H1 (cell line): ENCODE data around the gene SNX20. TPM values are rescaled to one million over a fixed set of nuclear protein-coding genes. Genes with fewer than 3 reads are reported as not detected.
A peak's percentile ranks its signal among the peaks of the same experiment; 100 is the strongest.

Source experiments
- CTCF ChIA-PET: fragments of 300-600 bp; sonication (Branson Sonifier 250); formaldehyde crosslinking; loops from one replicate; lab custom pipeline; 2021; ENCODE audit not compliant: partially characterized antibody; lab: Charles Lee
- POLR2A ChIA-PET: fragments of 300-600 bp; sonication (Branson Sonifier 250); formaldehyde crosslinking; loops from one replicate; lab custom pipeline; 2021; ENCODE audit warnings: inconsistent platforms; ENCODE audit not compliant: partially characterized antibody; lab: Charles Lee
- DNase-seq, 2 experiments: peaks; one replicate each; pipeline versions ENCODE4 v3.0.0 to v3.0.0-alpha.2; 2010 to 2022; ENCODE audit warnings: low spot score in 2 of 2, low read depth in 1 of 2, mixed read lengths in 1 of 2
- FAIRE-seq: peaks from 2 replicates; lab custom pipeline; 2011; peaks lifted over from hg19 to GRCh38; lab: Jason Lieb, UNC
- H2AFZ ChIP-seq: 2 replicates; pipeline ENCODE4 v1.8.1; 2012; ENCODE audit warnings: low read length, inconsistent platforms
- H2AK5ac ChIP-seq: 2 replicates; pipeline ENCODE4 v1.6.1; 2013; ENCODE audit warnings: low read depth, low read length
- H2BK120ac ChIP-seq: replicated peaks from 2 replicates; pipeline ENCODE3; 2013; ENCODE audit warnings: low read depth, low read length, inconsistent platforms
- H2BK12ac ChIP-seq: 2 replicates; pipeline ENCODE4 v1.6.1; 2013; ENCODE audit warnings: low read depth, low read length
- H2BK15ac ChIP-seq: 2 replicates; pipeline ENCODE4 v1.6.1; 2013; ENCODE audit warnings: low read length
- H2BK20ac ChIP-seq: 2 replicates; pipeline ENCODE4 v1.6.1; 2013; ENCODE audit warnings: low read length
- H2BK5ac ChIP-seq: 2 replicates; pipeline ENCODE4 v1.6.1; 2013; ENCODE audit warnings: low read depth, low read length
- H3K14ac ChIP-seq: 2 replicates; pipeline ENCODE4 v1.6.1; 2013; ENCODE audit warnings: inconsistent platforms; ENCODE audit not compliant: insufficient read length
- H3K18ac ChIP-seq: 2 replicates; pipeline ENCODE4 v1.6.1; 2013; ENCODE audit warnings: low read length; ENCODE audit errors: extremely low read depth
- H3K23ac ChIP-seq: 2 replicates; pipeline ENCODE4 v1.6.1; 2013; ENCODE audit warnings: inconsistent platforms; ENCODE audit not compliant: insufficient read length
- H3K23me2 ChIP-seq: 2 replicates; pipeline ENCODE4 v1.6.1; 2013; ENCODE audit warnings: low read depth, low read length
- H3K27ac ChIP-seq: 2 replicates; pipeline ENCODE4 v1.6.1; 2011; ENCODE audit warnings: low read depth, low read length, inconsistent platforms
- H3K27me3 ChIP-seq, 4 experiments: replicated peaks in 1 of 4; 1 replicate in 1 of 4; 2 replicates in 3 of 4; pipeline versions ENCODE4 v1.6.1 to v1.8.1; 2011 to 2013; ENCODE audit warnings: low read length in 3 of 4, mild to moderate bottlenecking in 3 of 4, inconsistent platforms in 2 of 4, mixed read lengths in 2 of 4, moderate library complexity in 1 of 4; ENCODE audit not compliant: control insufficient read depth in 3 of 4, insufficient read depth in 3 of 4; ENCODE audit errors: extremely low read depth in 1 of 4
- H3K36me3 ChIP-seq, 4 experiments: 2 replicates each; pipeline versions ENCODE4 v1.6.1 to v1.8.1; 2011 to 2013; ENCODE audit warnings: mild to moderate bottlenecking in 4 of 4, low read length in 3 of 4, moderate library complexity in 2 of 4, control low read depth in 1 of 4, inconsistent platforms in 1 of 4; ENCODE audit not compliant: insufficient read depth in 4 of 4, control insufficient read depth in 2 of 4
- H3K4ac ChIP-seq: replicated peaks from 2 replicates; pipeline ENCODE3; 2013; ENCODE audit warnings: low read length, low read depth, mixed read lengths, inconsistent platforms; ENCODE audit not compliant: insufficient read length
- H3K4me1 ChIP-seq, 4 experiments: replicated peaks in 1 of 4; 1 replicate in 1 of 4; 2 replicates in 3 of 4; pipeline versions ENCODE4 v1.6.1 to v1.8.1; 2011 to 2013; ENCODE audit warnings: low read length in 3 of 4, inconsistent platforms in 2 of 4, mixed read lengths in 1 of 4; ENCODE audit not compliant: insufficient read depth in 4 of 4, control insufficient read depth in 3 of 4
- H3K4me2 ChIP-seq, 2 experiments: 2 replicates each; pipeline versions ENCODE4 v1.6.1 to v1.8.1; 2011 to 2013; ENCODE audit warnings: low read depth in 2 of 2, low read length in 2 of 2, control low read depth in 1 of 2, inconsistent platforms in 1 of 2, mild to moderate bottlenecking in 1 of 2; ENCODE audit not compliant: insufficient read depth in 1 of 2
- H3K4me3 ChIP-seq, 4 experiments: fragments of 200-600, 300-600 bp in 1 of 4; sonication (generic), shearing (Covaris generic), sonication (Bioruptor Twin) in 1 of 4; 2 replicates each; pipeline versions ENCODE4 v1.5.1 to v1.8.1; 2011 to 2016; ENCODE audit warnings: low read length in 4 of 4, low read depth in 3 of 4, control low read depth in 2 of 4, inconsistent platforms in 2 of 4, mild to moderate bottlenecking in 2 of 4, mixed read lengths in 1 of 4, moderate library complexity in 1 of 4; ENCODE audit not compliant: insufficient read depth in 2 of 4; ENCODE audit errors: extremely low read depth in 1 of 4
- H3K56ac ChIP-seq: replicated peaks from 2 replicates; pipeline ENCODE3; 2013; ENCODE audit warnings: low read depth, mild to moderate bottlenecking, mixed read lengths, low read length, inconsistent platforms; ENCODE audit not compliant: insufficient read length
- H3K79me1 ChIP-seq: 2 replicates; pipeline ENCODE4 v1.6.1; 2013; ENCODE audit warnings: low read depth, low read length, control low read depth
- H3K79me2 ChIP-seq, 2 experiments: 2 replicates each; pipeline versions ENCODE4 v1.6.1 to v1.8.1; 2012 to 2013; ENCODE audit warnings: low read length in 2 of 2, mild to moderate bottlenecking in 2 of 2, inconsistent platforms in 1 of 2; ENCODE audit not compliant: insufficient read depth in 2 of 2, control insufficient read depth in 1 of 2
- H3K9ac ChIP-seq, 4 experiments: replicated peaks in 1 of 4; 1 replicate in 1 of 4; 2 replicates in 3 of 4; pipeline versions ENCODE4 v1.6.1 to v1.8.1; 2011 to 2013; ENCODE audit warnings: low read depth in 3 of 4, low read length in 3 of 4, control low read depth in 2 of 4, mild to moderate bottlenecking in 2 of 4, moderate library complexity in 2 of 4, inconsistent platforms in 1 of 4; ENCODE audit errors: extremely low read depth in 1 of 4
- H3K9me3 ChIP-seq, 2 experiments: 2 replicates each; pipeline versions ENCODE4 v1.6.1 to v1.8.1; 2012 to 2013; ENCODE audit warnings: mild to moderate bottlenecking in 2 of 2, moderate library complexity in 2 of 2, control low read depth in 1 of 2, inconsistent platforms in 1 of 2, low read depth in 1 of 2, low read length in 1 of 2, mixed read lengths in 1 of 2; ENCODE audit not compliant: insufficient read depth in 2 of 2
- H4K20me1 ChIP-seq, 2 experiments: replicated peaks in 1 of 2; 2 replicates each; pipeline versions ENCODE3 to v1.8.1; 2011 to 2013; ENCODE audit warnings: inconsistent platforms in 2 of 2, low read length in 2 of 2, mild to moderate bottlenecking in 1 of 2; ENCODE audit not compliant: insufficient read depth in 2 of 2, control insufficient read depth in 1 of 2
- H4K5ac ChIP-seq: 2 replicates; pipeline ENCODE4 v1.6.1; 2013; ENCODE audit warnings: low read length, low read depth, mixed read lengths, inconsistent platforms; ENCODE audit not compliant: insufficient read length
- H4K8ac ChIP-seq: 2 replicates; pipeline ENCODE4 v1.8.0; 2013; ENCODE audit warnings: mild to moderate bottlenecking, moderate library complexity, low read length, inconsistent platforms; ENCODE audit not compliant: insufficient read depth; ENCODE audit errors: extremely low read depth
- H4K91ac ChIP-seq: replicated peaks from 2 replicates; pipeline ENCODE3; 2013; ENCODE audit warnings: low read length, mixed read lengths, inconsistent platforms; ENCODE audit not compliant: insufficient read length
- ASH2L ChIP-seq: fragments of 200-600, 300-600 bp; sonication (generic); IDR thresholded peaks from one replicate; pipeline ENCODE4 v1.7.1; 2017; ENCODE audit warnings: low read length
- CEBPB ChIP-seq: IDR thresholded peaks from 2 replicates; pipeline ENCODE4 v1.6.1; 2012; ENCODE audit warnings: low read depth, low read length
- EP300 ChIP-seq, 2 experiments: IDR thresholded peaks; 1 replicate in 1 of 2; 2 replicates in 1 of 2; pipeline ENCODE4 v1.6.1; 2011 to 2012; ENCODE audit warnings: low read depth in 2 of 2, low read length in 2 of 2, mild to moderate bottlenecking in 2 of 2, borderline replicate concordance in 1 of 2, inconsistent platforms in 1 of 2, moderate library complexity in 1 of 2
- KDM4A ChIP-seq: IDR thresholded peaks from one replicate; pipeline ENCODE4 v1.7.1; 2012; ENCODE audit warnings: low read depth, mild to moderate bottlenecking, moderate library complexity, low read length, inconsistent platforms; ENCODE audit not compliant: severe bottlenecking
- POLR2AphosphoS5 ChIP-seq: IDR thresholded peaks from 2 replicates; pipeline ENCODE4 v1.6.1; 2011; ENCODE audit warnings: low read depth, low read length
- RAD21 ChIP-seq, 2 experiments: IDR thresholded peaks in 1 of 2; conservative IDR thresholded peaks in 1 of 2; 2 replicates each; pipeline ENCODE4 v1.6.1; 2011; ENCODE audit warnings: low read depth in 2 of 2, low read length in 2 of 2, improper control_type of control experiment in 1 of 2, inconsistent platforms in 1 of 2, mild to moderate bottlenecking in 1 of 2, moderate library complexity in 1 of 2
- RNF2 ChIP-seq: fragments of 200-900, 300-1000 bp; sonication (generic); IDR thresholded peaks from 2 replicates; pipeline ENCODE4 v1.7.1; 2016; ENCODE audit warnings: borderline replicate concordance, low read depth, mild to moderate bottlenecking, antibody characterized with exemption, low read length; ENCODE audit not compliant: poor library complexity, severe bottlenecking; ENCODE audit errors: missing control alignments
- SAP30 ChIP-seq: fragments of 300-600 bp; sonication (generic); IDR thresholded peaks from 2 replicates; pipeline ENCODE4 v1.7.1; 2012; ENCODE audit warnings: low read length, moderate library complexity, mild to moderate bottlenecking, inconsistent platforms; ENCODE audit not compliant: insufficient read depth, insufficient replicate concordance
- TAF1 ChIP-seq: IDR thresholded peaks from 2 replicates; pipeline ENCODE4 v1.6.1; 2011; ENCODE audit warnings: mild to moderate bottlenecking, low read depth, low read length
- WGBS, 2 experiments: shearing (Covaris generic) in 1 of 2; methylation state at CpG; one replicate each; pipeline versions ENCODE4 v1.1.6 to v1.1.7; 2013 to 2015; ENCODE audit warnings: low lambda C conversion rate in 2 of 2, mixed read lengths in 2 of 2, inconsistent platforms in 1 of 2, low coverage in 1 of 2, missing lambda C conversion rate in 1 of 2; ENCODE audit not compliant: insufficient replicate concordance in 2 of 2, insufficient coverage in 1 of 2, insufficient read length in 1 of 2; ENCODE audit errors: extremely low coverage in 1 of 2, missing lambda C conversion rate in 1 of 2; 5-methylcytosine and 5-hydroxymethylcytosine counted together
- polyA plus RNA-seq, 7 experiments: library from polyadenylated mRNA; depleted of rRNA in 3 of 7; stranded (reverse) in 5 of 7; unstranded in 2 of 7; fragments of >200 nt in 5 of 7; fragments of 200-250 nt in 2 of 7; gene quantifications; 1 replicate in 5 of 7; 2 replicates in 1 of 7; 4 replicates in 1 of 7; pipeline versions ENCODE4 v1.2.1 to v1.2.3, GENCODE V29; 2011 to 2013; ENCODE audit warnings: missing spikeins in 2 of 7, mixed read lengths in 2 of 7
- total RNA-seq: library from RNA; stranded (reverse); fragmentation: NEBNext Ultra II Directional; extraction: Animal tissue kit (Norgen Biotek cat#: 25700); gene quantifications from 2 replicates; pipeline ENCODE4 v1.2.1, GENCODE V29; 2021
- TF ChIP-seq, protein P1 (sequence below), 3 experiments: IDR thresholded peaks; 1 replicate in 2 of 3; 2 replicates in 1 of 3; pipeline versions ENCODE4 v1.5.1 to v1.6.1; 2011; ENCODE audit warnings: low read length in 3 of 3, mild to moderate bottlenecking in 3 of 3, inconsistent platforms in 2 of 3, low read depth in 1 of 3, moderate library complexity in 1 of 3; ENCODE audit not compliant: insufficient read depth in 1 of 3; ENCODE audit errors: control extremely low read depth in 1 of 3

SNX20 gene
- total and polyA plus RNA-seq, 2 of the 8 experiments (the other 6 are each of a cell fraction or from before 2014, with no cell fraction given), result not detected

DNA sequence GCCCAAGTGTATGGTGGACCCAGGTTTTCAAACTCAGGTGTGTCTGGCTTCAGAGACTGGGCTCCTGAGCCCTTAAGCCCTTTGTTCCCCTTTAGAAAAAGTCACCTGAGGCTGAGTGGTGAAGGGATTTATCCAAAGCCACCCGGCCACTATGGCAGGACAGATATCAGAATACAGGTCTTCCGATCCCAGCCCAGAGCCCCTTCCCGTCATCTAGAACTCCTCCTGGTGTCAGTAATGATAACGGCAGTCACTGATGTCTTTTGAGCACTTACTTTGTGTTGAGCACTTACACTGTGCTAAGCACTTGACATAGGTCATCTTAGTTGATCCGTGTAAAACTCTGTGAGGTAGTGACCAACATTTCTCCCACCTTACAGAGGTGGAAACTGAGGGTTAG is 28.9 kb upstream of the SNX20 start:
- Histone ChIP-seq H3K23me2 (no peaks in the 10 kb centered on the region; the same call in 1 of the 2 replicates), H3K18ac (no peak overlapping the region), H3K14ac (no peak overlapping the region), H2BK15ac (no peak overlapping the region), H4K91ac (no peak overlapping the region), H4K5ac (no peak overlapping the region), H4K8ac (no peak overlapping the region), H2AK5ac (no peak overlapping the region), H2BK20ac (no peak overlapping the region), H3K36me3 (no peaks in the 10 kb centered on the region), H3K56ac (no peak overlapping the region), H3K27me3 (no peaks in the 10 kb centered on the region), H3K4ac (no peak overlapping the region), H2BK12ac (no peak overlapping the region), H3K9ac (no peak overlapping the region), H2BK5ac (no peak overlapping the region), H3K9me3 (0 out of 4 replicates have a peak, but pooled peaks cover 0 to 4% of the 10 kb centered on the region in 2 experiments), H3K27ac (no peak overlapping the region), H3K4me1 (peaks cover 0 to 3% (median 0%) of the 10 kb centered on the region in 4 experiments; a peak in 1 of 7 replicates), H3K4me2 (no peak overlapping the region), H3K79me2 (no peaks in the 10 kb centered on the region), H2AFZ (no peak overlapping the region), H3K4me3 (no peak overlapping the region), H3K79me1 (no peaks in the 10 kb centered on the region), H2BK120ac (no peak overlapping the region), H4K20me1 (no peaks in the 10 kb centered on the region), H3K23ac (no peak overlapping the region)
- CTCF ChIA-PET, result interaction anchor here (0.8 to 2.5 kb wide), 6 partner anchors 10 to 96 kb away, joined by 3 to 9 read pairs (median 4); no protein-coding TSS in a partner anchor
- DNase-seq, result no peak
- WGBS, 2 experiments, result 85% methylated on average over 5 of the region's 5 CpGs; no CpG with 5 or more reads in 1 of the 2 experiments
- FAIRE-seq, result no peak
- POLR2A ChIA-PET, result no interaction called here
- TF ChIP-seq POLR2AphosphoS5, result no peak
- no peak for TF ChIP-seq RNF2
- no peak for TF ChIP-seq ASH2L
- TF ChIP-seq KDM4A, result no peak
- TF ChIP-seq EP300 (IDR thresholded peaks at IDR 0.05; ENCODE audit: borderline replicate concordance in 1 of 2, low read depth in 2 of 2, low read length in 2 of 2), result no peak
- no peak for TF ChIP-seq TAF1
- TF ChIP-seq, protein P1, sequence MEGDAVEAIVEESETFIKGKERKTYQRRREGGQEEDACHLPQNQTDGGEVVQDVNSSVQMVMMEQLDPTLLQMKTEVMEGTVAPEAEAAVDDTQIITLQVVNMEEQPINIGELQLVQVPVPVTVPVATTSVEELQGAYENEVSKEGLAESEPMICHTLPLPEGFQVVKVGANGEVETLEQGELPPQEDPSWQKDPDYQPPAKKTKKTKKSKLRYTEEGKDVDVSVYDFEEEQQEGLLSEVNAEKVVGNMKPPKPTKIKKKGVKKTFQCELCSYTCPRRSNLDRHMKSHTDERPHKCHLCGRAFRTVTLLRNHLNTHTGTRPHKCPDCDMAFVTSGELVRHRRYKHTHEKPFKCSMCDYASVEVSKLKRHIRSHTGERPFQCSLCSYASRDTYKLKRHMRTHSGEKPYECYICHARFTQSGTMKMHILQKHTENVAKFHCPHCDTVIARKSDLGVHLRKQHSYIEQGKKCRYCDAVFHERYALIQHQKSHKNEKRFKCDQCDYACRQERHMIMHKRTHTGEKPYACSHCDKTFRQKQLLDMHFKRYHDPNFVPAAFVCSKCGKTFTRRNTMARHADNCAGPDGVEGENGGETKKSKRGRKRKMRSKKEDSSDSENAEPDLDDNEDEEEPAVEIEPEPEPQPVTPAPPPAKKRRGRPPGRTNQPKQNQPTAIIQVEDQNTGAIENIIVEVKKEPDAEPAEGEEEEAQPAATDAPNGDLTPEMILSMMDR (IDR thresholded peaks at IDR 0.05; ENCODE audit: control extremely low read depth in 1 of 3, insufficient read depth in 1 of 3, low read depth in 1 of 3, low read length in 3 of 3), result peak in 2 of 3 experiments; percentile 10 to 15; a peak in 2 of 4 replicates
- no peak for TF ChIP-seq CEBPB
- no peak for TF ChIP-seq SAP30
- TF ChIP-seq RAD21 (IDR thresholded peaks at IDR 0.05 in 1 of 2, conservative IDR thresholded peaks at IDR 0.05 in 1 of 2; ENCODE audit: low read depth in 2 of 2, low read length in 2 of 2), result peak; percentile 15 to 16; a peak in 1 of 4 replicates
